GM12878 (cell line): ENCODE data around the gene PDIK1L. TPM values are rescaled to one million over a fixed set of nuclear protein-coding genes. Genes with fewer than 3 reads are reported as not detected.

Source experiments
- HSF1 ChIP-seq: fragments of 150-350 bp; IDR thresholded peaks from 2 replicates; pipeline ENCODE4 v1.6.1; 2014; ENCODE audit warnings: mild to moderate bottlenecking, low read depth, low read length
- MEF2A ChIP-seq: IDR thresholded peaks from 2 replicates; pipeline ENCODE4 v1.6.1; 2011; ENCODE audit warnings: low read depth, mild to moderate bottlenecking, low read length, moderate library complexity; ENCODE audit not compliant: insufficient read depth
- POLR2A ChIP-seq: IDR thresholded peaks from 2 replicates; pipeline ENCODE4 v1.6.1; 2011; ENCODE audit warnings: low read depth, mild to moderate bottlenecking, low read length
- TBL1XR1 ChIP-seq: IDR thresholded peaks from 2 replicates; pipeline ENCODE4 v1.6.1; 2012; ENCODE audit warnings: low read depth, low read length, improper control_type of control experiment
- polyA plus RNA-seq, 11 experiments: library from polyadenylated mRNA; depleted of rRNA in 4 of 11; unstranded in 6 of 11; stranded (reverse) in 5 of 11; fragments of >200 nt; fragmentation: Nextera tagmentation in 4 of 11; fragmentation: Illumina TruSeq in 1 of 11; extraction: Ambion mirVana in 4 of 11; extraction: Trizol in 1 of 11; gene quantifications; 1 replicate in 1 of 11; 2 replicates in 10 of 11; pipeline versions ENCODE4 v1.2.1 to v1.2.3, GENCODE V29; 2011 to 2016; ENCODE audit warnings: inconsistent platforms in 2 of 11, missing spikeins in 2 of 11, low read depth in 1 of 11
- total RNA-seq, 4 experiments: library from RNA; depleted of rRNA in 3 of 4; stranded (reverse); fragments of >200 nt in 3 of 4; fragmentation: Illumina TruSeq in 1 of 4; extraction: Trizol in 1 of 4; gene quantifications; 2 replicates each; pipeline versions ENCODE4 v1.2.1 to v1.2.3, GENCODE V29; 2013 to 2021
- TF ChIP-seq, protein P1 (sequence below): IDR thresholded peaks from 2 replicates; pipeline ENCODE4 v1.6.1; 2012; ENCODE audit warnings: improper control_type of control experiment, low read depth, low read length; ENCODE audit not compliant: insufficient replicate concordance
- TF ChIP-seq, protein P2 (sequence below): fragments of 450-650 bp; IDR thresholded peaks from 2 replicates; pipeline ENCODE4 v1.6.1; 2017; ENCODE audit warnings: mild to moderate bottlenecking, low read depth, inconsistent platforms; ENCODE audit not compliant: poor library complexity, severe bottlenecking

The PDIK1L gene
- total and polyA plus RNA-seq, 10 of the 15 experiments (the other 5 are each of a cell fraction or from before 2014, with no cell fraction given), result 4.0 to 15.9 (median 10.5) TPM

- TF ChIP-seq, protein P1, sequence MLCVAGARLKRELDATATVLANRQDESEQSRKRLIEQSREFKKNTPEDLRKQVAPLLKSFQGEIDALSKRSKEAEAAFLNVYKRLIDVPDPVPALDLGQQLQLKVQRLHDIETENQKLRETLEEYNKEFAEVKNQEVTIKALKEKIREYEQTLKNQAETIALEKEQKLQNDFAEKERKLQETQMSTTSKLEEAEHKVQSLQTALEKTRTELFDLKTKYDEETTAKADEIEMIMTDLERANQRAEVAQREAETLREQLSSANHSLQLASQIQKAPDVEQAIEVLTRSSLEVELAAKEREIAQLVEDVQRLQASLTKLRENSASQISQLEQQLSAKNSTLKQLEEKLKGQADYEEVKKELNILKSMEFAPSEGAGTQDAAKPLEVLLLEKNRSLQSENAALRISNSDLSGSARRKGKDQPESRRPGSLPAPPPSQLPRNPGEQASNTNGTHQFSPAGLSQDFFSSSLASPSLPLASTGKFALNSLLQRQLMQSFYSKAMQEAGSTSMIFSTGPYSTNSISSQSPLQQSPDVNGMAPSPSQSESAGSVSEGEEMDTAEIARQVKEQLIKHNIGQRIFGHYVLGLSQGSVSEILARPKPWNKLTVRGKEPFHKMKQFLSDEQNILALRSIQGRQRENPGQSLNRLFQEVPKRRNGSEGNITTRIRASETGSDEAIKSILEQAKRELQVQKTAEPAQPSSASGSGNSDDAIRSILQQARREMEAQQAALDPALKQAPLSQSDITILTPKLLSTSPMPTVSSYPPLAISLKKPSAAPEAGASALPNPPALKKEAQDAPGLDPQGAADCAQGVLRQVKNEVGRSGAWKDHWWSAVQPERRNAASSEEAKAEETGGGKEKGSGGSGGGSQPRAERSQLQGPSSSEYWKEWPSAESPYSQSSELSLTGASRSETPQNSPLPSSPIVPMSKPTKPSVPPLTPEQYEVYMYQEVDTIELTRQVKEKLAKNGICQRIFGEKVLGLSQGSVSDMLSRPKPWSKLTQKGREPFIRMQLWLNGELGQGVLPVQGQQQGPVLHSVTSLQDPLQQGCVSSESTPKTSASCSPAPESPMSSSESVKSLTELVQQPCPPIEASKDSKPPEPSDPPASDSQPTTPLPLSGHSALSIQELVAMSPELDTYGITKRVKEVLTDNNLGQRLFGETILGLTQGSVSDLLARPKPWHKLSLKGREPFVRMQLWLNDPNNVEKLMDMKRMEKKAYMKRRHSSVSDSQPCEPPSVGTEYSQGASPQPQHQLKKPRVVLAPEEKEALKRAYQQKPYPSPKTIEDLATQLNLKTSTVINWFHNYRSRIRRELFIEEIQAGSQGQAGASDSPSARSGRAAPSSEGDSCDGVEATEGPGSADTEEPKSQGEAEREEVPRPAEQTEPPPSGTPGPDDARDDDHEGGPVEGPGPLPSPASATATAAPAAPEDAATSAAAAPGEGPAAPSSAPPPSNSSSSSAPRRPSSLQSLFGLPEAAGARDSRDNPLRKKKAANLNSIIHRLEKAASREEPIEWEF, result no peak
- TF ChIP-seq TBL1XR1 (no peak), MEF2A (no peak), POLR2A (no peak), HSF1 (no peak)
- TF ChIP-seq, protein P2, sequence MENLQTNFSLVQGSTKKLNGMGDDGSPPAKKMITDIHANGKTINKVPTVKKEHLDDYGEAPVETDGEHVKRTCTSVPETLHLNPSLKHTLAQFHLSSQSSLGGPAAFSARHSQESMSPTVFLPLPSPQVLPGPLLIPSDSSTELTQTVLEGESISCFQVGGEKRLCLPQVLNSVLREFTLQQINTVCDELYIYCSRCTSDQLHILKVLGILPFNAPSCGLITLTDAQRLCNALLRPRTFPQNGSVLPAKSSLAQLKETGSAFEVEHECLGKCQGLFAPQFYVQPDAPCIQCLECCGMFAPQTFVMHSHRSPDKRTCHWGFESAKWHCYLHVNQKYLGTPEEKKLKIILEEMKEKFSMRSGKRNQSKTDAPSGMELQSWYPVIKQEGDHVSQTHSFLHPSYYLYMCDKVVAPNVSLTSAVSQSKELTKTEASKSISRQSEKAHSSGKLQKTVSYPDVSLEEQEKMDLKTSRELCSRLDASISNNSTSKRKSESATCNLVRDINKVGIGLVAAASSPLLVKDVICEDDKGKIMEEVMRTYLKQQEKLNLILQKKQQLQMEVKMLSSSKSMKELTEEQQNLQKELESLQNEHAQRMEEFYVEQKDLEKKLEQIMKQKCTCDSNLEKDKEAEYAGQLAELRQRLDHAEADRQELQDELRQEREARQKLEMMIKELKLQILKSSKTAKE, result no peak
These were observed 9.5 kb upstream of the PDIK1L start (continued) for GRCh38 chr1:26102119-26102518.
